ENCODE results near the gene GPR162.

The GPR162 gene

GRCh38 chr12:6788972-6789924 is 32.4 kb upstream of the GPR162 start, which contains the start of gene CD4:
Gene CD4 (plus strand): TSS chr12:6789528. CDS start chr12:6800139, 10,611 bp downstream.
- DNase-seq = peak; percentile 61

GRCh38 chr12:6790496-6791150 is 31.0 kb upstream of the GPR162 start:
- DNase-seq = peak; percentile 43

- DNase-seq = no peak
These were observed 29.6 kb upstream of the GPR162 start for GRCh38 chr12:6791931-6792520.

GRCh38 chr12:6792522-6793201 is 29.0 kb upstream of the GPR162 start:
- DNase-seq = no peak

GRCh38 chr12:6795088-6795487 is 26.5 kb upstream of the GPR162 start:
- DNase-seq = no peak

GRCh38 chr12:6796576-6796975 is 25.0 kb upstream of the GPR162 start:
- DNase-seq = no peak

GRCh38 chr12:6799147-6799546 is 22.5 kb upstream of the GPR162 start:
- no peak for DNase-seq

- DNase-seq = no peak
These were observed 14.5 kb upstream of the GPR162 start for GRCh38 chr12:6807170-6807569.

- no peak for DNase-seq
These were observed 12.6 kb upstream of the GPR162 start for GRCh38 chr12:6809056-6809455.

- no peak for DNase-seq
These were observed 10.9 kb upstream of the GPR162 start for GRCh38 chr12:6810758-6811157.

- no peak for DNase-seq
These were observed 8.3 kb upstream of the GPR162 start for GRCh38 chr12:6813363-6813762.

GRCh38 chr12:6816598-6816997 is 5.0 kb upstream of the GPR162 start:
- DNase-seq = no peak

GRCh38 chr12:6817098-6817497 is 4.5 kb upstream of the GPR162 start:
- no peak for DNase-seq

GRCh38 chr12:6817662-6818157 is 3.9 kb upstream of the GPR162 start:
- no peak for DNase-seq

GRCh38 chr12:6818222-6818621 is 3.4 kb upstream of the GPR162 start:
- no peak for DNase-seq

- no peak for DNase-seq
These were observed 3.0 kb upstream of the GPR162 start for GRCh38 chr12:6818645-6819044.

GRCh38 chr12:6819106-6820030 is 2.3 kb upstream of the GPR162 start:
- no peak for DNase-seq

GRCh38 chr12:6820166-6820565 is 1.5 kb upstream of the GPR162 start:
- no peak for DNase-seq

GRCh38 chr12:6822426-6823135 is 960 bp downstream of the GPR162 start:
- no peak for DNase-seq

GRCh38 chr12:6823182-6824084 is 1.8 kb downstream of the GPR162 start:
- DNase-seq = no peak

All from activated CD4-positive, CD25-positive, alpha-beta regulatory T cell treated with anti-CD3 and anti-CD28 coated beads, Interleukin-2, amount 50 U/mL, for 72 hours (primary cell).